K562 (cell line): ENCODE data around the gene CDK11B. TPM values are rescaled to one million over a fixed set of nuclear protein-coding genes. Genes with fewer than 3 reads are reported as not detected.
A peak's percentile ranks its signal among the peaks of the same experiment; 100 is the strongest.

Source experiments
- HNRNPLL ChIP-seq: fragments of 200-400 bp; formaldehyde crosslinking; IDR thresholded peaks from 2 replicates; pipeline ENCODE4 v1.6.1; 2017; ENCODE audit warnings: low read length, low read depth, mild to moderate bottlenecking; ENCODE audit not compliant: poor library complexity, severe bottlenecking
- NCOA4 ChIP-seq: fragments of 450-650 bp; IDR thresholded peaks from 2 replicates; pipeline ENCODE4 v1.6.1; 2018; ENCODE audit warnings: mild to moderate bottlenecking; ENCODE audit not compliant: partially characterized antibody
- PCBP1 ChIP-seq: fragments of 200-400 bp; formaldehyde crosslinking; IDR thresholded peaks from 2 replicates; pipeline ENCODE4 v1.6.1; 2018; ENCODE audit warnings: mild to moderate bottlenecking, low read depth, low read length; ENCODE audit not compliant: poor library complexity, severe bottlenecking
- SRSF3 ChIP-seq: fragments of 200-400 bp; formaldehyde crosslinking; IDR thresholded peaks from 2 replicates; pipeline ENCODE4 v1.6.1; 2016; ENCODE audit warnings: mild to moderate bottlenecking, low read length, moderate library complexity; ENCODE audit not compliant: insufficient read depth
- ZBTB1 ChIP-seq: sonication (generic); formaldehyde crosslinking; IDR thresholded peaks from 2 replicates; pipeline ENCODE4 v1.8.1; 2023; ENCODE audit warnings: missing genetic modification reagents, low read depth, mild to moderate bottlenecking, borderline replicate concordance
- ZKSCAN8 ChIP-seq: fragments of 200-800 bp; sonication (Bioruptor generic); IDR thresholded peaks from 2 replicates; pipeline ENCODE4 v1.6.1; 2016; ENCODE audit warnings: missing genetic modification characterization, missing compliant biosample characterization
- ZNF140 ChIP-seq: fragments of 250-450 bp; sonication (Bioruptor Pico); IDR thresholded peaks from 2 replicates; pipeline ENCODE4 v1.8.0; 2021; ENCODE audit warnings: moderate library complexity, mild to moderate bottlenecking, inconsistent platforms
- ZNF316 ChIP-seq: fragments of 450-650 bp; IDR thresholded peaks from 2 replicates; pipeline ENCODE4 v1.6.1; 2016
- ZNF431 ChIP-seq: sonication (generic); formaldehyde crosslinking; IDR thresholded peaks from 2 replicates; pipeline ENCODE4 v1.8.0; 2022; ENCODE audit warnings: mild to moderate bottlenecking, missing genetic modification reagents
- polyA plus RNA-seq, 8 experiments: library from polyadenylated mRNA; depleted of rRNA in 4 of 8; stranded (reverse) in 5 of 8; unstranded in 3 of 8; fragments of >200 nt; fragmentation: Nextera tagmentation in 2 of 8; fragmentation: Illumina TruSeq in 1 of 8; extraction: Ambion mirVana in 2 of 8; extraction: Trizol in 1 of 8; gene quantifications; 2 replicates each; pipeline versions ENCODE4 v1.2.1 to v1.2.3, GENCODE V29; 2011 to 2014; ENCODE audit warnings: inconsistent platforms in 1 of 8, missing spikeins in 1 of 8
- total RNA-seq, 7 experiments: library from RNA; depleted of rRNA in 6 of 7; stranded (reverse); fragments of >200 nt in 6 of 7; fragmentation: Illumina TruSeq in 2 of 7; extraction: Trizol in 2 of 7; gene quantifications; 2 replicates each; pipeline versions ENCODE4 v1.2.1 to v1.2.3, GENCODE V29; 2011 to 2021; ENCODE audit warnings: low replicate concordance in 1 of 7
- TF ChIP-seq, protein P1 (sequence below): fragments of 450-650 bp; IDR thresholded peaks from 2 replicates; pipeline ENCODE4 v1.6.1; 2018; ENCODE audit not compliant: partially characterized antibody
- TF ChIP-seq, protein P2 (sequence below), 3 experiments: fragments of 200-800 bp in 1 of 3; sonication (Bioruptor generic) in 1 of 3; sonication (generic) in 1 of 3; formaldehyde crosslinking in 1 of 3; IDR thresholded peaks; 2 replicates each; pipeline versions ENCODE4 v1.6.1 to v1.8.0; 2016 to 2022; ENCODE audit warnings: mild to moderate bottlenecking in 2 of 3, missing compliant biosample characterization in 2 of 3, missing genetic modification characterization in 2 of 3, missing genetic modification reagents in 1 of 3
- TF ChIP-seq, protein P3 (sequence below): fragments of 450-650 bp; IDR thresholded peaks from 2 replicates; pipeline ENCODE4 v1.6.1; 2014; ENCODE audit warnings: low read depth, mild to moderate bottlenecking, moderate library complexity, borderline replicate concordance
- TF ChIP-seq, protein P4 (sequence below): sonication (generic); formaldehyde crosslinking; IDR thresholded peaks from 2 replicates; pipeline ENCODE4 v1.8.0; 2022; ENCODE audit warnings: mild to moderate bottlenecking, missing genetic modification reagents

Gene CDK11B
- total and polyA plus RNA-seq, 9 of the 15 experiments (the other 6 are each of a cell fraction or from before 2014, with no cell fraction given), result 2.8 to 52.2 (median 19.5) TPM

DNA sequence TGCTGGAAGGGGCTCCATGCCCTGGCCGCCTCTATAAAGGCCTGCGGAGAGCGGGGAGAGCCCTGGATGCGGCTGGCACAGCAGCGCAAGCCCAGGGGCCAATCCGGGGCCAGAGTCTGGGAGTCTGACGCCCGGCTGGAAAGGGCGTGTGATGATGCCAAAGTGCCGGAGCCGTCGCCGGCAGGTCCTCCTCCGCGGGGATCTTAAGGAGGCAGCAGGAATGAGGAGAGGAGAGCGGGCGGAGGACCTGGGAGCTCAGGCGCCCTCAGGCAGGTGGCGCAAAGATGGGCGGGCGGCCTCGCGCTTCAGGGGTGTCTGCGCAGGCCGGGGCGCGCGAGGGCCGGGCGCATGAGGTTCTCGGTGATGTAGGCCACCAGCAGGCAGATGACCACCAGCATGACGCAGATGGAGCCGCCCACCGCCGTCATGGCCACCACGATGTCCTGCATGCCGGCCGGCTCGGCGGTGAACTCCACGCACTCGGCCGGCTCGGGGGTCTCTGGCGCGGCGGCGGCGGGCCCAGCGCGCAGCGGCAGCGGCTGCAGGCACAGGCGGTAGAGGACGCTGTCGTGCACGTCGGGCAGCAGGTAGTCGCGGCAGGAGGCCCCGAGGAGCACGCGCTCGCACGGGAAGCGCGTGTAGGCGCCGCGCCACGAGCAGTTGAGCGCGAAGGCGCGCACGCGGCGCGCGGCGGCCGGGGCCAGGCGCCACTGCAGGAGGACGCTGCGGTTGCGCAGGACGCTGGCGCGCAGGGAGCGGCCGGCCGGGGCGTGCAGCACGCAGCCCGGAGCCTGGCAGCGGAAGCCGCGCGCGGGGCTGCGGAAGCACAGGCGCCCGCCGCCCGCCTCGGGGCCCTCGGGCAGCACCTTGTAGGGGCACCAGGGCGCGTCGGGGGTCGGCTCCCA, 59.5 kb downstream of the CDK11B start (continued):
- TF ChIP-seq, protein P1, sequence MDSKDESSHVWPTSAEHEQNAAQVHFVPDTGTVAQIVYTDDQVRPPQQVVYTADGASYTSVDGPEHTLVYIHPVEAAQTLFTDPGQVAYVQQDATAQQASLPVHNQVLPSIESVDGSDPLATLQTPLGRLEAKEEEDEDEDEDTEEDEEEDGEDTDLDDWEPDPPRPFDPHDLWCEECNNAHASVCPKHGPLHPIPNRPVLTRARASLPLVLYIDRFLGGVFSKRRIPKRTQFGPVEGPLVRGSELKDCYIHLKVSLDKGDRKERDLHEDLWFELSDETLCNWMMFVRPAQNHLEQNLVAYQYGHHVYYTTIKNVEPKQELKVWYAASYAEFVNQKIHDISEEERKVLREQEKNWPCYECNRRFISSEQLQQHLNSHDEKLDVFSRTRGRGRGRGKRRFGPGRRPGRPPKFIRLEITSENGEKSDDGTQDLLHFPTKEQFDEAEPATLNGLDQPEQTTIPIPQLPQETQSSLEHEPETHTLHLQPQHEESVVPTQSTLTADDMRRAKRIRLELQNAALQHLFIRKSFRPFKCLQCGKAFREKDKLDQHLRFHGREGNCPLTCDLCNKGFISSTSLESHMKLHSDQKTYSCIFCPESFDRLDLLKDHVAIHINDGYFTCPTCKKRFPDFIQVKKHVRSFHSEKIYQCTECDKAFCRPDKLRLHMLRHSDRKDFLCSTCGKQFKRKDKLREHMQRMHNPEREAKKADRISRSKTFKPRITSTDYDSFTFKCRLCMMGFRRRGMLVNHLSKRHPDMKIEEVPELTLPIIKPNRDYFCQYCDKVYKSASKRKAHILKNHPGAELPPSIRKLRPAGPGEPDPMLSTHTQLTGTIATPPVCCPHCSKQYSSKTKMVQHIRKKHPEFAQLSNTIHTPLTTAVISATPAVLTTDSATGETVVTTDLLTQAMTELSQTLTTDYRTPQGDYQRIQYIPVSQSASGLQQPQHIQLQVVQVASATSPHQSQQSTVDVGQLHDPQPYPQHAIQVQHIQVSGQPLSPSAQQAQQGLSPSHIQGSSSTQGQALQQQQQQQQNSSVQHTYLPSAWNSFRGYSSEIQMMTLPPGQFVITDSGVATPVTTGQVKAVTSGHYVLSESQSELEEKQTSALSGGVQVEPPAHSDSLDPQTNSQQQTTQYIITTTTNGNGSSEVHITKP, result no peak
- no peak for TF ChIP-seq PCBP1
- TF ChIP-seq SRSF3, result no peak
- TF ChIP-seq HNRNPLL, result peak; percentile 65
- TF ChIP-seq ZNF140 (CRISPR knock-in tag), result no peak
- TF ChIP-seq NCOA4, result no peak
- TF ChIP-seq, protein P2, sequence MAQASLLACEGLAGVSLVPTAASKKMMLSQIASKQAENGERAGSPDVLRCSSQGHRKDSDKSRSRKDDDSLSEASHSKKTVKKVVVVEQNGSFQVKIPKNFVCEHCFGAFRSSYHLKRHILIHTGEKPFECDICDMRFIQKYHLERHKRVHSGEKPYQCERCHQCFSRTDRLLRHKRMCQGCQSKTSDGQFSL (CRISPR knock-in tag; IDR thresholded peaks at IDR 0.05), result no peak
- TF ChIP-seq, protein P2 (tag; IDR thresholded peaks at IDR 0.05), result no peak
- peak; percentile 60 for TF ChIP-seq ZBTB1 (CRISPR knock-in tag)
- peak; percentile 79; the same call in 1 of the 2 replicates for TF ChIP-seq ZNF431
- TF ChIP-seq, protein P3, sequence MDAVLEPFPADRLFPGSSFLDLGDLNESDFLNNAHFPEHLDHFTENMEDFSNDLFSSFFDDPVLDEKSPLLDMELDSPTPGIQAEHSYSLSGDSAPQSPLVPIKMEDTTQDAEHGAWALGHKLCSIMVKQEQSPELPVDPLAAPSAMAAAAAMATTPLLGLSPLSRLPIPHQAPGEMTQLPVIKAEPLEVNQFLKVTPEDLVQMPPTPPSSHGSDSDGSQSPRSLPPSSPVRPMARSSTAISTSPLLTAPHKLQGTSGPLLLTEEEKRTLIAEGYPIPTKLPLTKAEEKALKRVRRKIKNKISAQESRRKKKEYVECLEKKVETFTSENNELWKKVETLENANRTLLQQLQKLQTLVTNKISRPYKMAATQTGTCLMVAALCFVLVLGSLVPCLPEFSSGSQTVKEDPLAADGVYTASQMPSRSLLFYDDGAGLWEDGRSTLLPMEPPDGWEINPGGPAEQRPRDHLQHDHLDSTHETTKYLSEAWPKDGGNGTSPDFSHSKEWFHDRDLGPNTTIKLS, result peak; percentile 57; the same call in 1 of the 2 replicates
- TF ChIP-seq, protein P4, sequence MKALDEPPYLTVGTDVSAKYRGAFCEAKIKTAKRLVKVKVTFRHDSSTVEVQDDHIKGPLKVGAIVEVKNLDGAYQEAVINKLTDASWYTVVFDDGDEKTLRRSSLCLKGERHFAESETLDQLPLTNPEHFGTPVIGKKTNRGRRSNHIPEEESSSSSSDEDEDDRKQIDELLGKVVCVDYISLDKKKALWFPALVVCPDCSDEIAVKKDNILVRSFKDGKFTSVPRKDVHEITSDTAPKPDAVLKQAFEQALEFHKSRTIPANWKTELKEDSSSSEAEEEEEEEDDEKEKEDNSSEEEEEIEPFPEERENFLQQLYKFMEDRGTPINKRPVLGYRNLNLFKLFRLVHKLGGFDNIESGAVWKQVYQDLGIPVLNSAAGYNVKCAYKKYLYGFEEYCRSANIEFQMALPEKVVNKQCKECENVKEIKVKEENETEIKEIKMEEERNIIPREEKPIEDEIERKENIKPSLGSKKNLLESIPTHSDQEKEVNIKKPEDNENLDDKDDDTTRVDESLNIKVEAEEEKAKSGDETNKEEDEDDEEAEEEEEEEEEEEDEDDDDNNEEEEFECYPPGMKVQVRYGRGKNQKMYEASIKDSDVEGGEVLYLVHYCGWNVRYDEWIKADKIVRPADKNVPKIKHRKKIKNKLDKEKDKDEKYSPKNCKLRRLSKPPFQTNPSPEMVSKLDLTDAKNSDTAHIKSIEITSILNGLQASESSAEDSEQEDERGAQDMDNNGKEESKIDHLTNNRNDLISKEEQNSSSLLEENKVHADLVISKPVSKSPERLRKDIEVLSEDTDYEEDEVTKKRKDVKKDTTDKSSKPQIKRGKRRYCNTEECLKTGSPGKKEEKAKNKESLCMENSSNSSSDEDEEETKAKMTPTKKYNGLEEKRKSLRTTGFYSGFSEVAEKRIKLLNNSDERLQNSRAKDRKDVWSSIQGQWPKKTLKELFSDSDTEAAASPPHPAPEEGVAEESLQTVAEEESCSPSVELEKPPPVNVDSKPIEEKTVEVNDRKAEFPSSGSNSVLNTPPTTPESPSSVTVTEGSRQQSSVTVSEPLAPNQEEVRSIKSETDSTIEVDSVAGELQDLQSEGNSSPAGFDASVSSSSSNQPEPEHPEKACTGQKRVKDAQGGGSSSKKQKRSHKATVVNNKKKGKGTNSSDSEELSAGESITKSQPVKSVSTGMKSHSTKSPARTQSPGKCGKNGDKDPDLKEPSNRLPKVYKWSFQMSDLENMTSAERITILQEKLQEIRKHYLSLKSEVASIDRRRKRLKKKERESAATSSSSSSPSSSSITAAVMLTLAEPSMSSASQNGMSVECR, result 0 out of 2 replicates have a peak, but pooled peaks have one; percentile 61
- no peak for TF ChIP-seq ZNF316
- TF ChIP-seq ZKSCAN8 (CRISPR knock-in tag), result no peak
